Stimulated activated CD4-positive, alpha-beta T cell treated with anti-CD3 and anti-CD28 coated beads, Interleukin-4, amount 100 ng/mL, for 4 hours (primary cell): ENCODE data around the gene EXOC3.
"Not testable (repeated sequence)": the region's sequence is repeated elsewhere in the genome, so short reads cannot be mapped to it uniquely, and the experiment has no call there.

Source experiments
- DNase-seq, 2 experiments: peaks; one replicate each; pipeline ENCODE4 v3.0.0-alpha.2; 2020

The EXOC3 gene

DNA sequence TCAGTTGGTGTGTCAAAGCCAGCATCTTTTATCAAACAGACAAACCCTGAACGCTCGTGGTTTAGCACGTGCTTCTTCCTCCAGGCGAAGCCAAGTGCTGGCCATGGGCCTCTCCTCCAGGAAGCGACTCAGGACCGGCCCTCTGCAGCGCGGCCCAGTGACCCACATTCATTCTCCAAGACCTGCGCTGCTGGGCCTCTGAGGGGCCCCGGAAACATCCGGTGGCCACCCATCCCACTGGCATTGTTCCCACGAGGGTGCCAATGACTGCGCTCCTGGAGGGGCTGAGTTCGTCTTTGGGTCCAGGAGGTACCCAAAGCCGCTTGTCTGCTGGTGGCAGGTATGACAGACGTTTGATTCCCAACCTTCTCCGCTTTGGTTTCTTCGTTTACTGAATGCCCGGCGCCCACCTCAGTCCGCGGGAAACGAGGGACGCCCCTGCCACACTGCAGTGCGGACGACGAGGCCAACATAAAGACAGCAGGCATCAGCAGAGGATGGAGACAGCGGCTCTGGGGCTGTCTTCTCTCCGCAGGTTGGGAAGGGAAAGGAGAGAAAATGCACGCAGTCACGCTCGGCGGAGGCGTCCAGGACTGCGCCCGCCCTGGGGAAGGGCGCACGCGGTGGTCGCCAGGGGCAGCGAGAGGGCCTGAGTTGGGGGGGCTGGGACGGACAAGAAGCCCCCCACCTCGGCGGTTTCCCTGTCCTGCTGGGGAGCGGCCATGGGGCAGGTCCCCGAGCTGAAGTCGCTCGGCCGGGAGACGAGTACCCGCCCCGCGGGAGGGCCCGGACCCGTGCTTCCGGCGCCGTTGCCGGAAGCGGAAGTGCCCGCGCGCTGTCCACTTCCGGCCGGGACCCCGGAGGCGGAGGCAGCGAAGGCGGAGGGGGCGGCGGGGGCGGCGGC lies at the start of gene EXOC3:
EXOC3 (plus strand) TSS at position 842 of the 904 bp plus-strand sequence. CDS start 3,030 bp downstream, outside the sequence.
- peak; percentile 71 to 80 for DNase-seq

GRCh38 chr5:393846-394275 lies 49.1 kb upstream of the EXOC3 start:
- no peak for DNase-seq

DNA sequence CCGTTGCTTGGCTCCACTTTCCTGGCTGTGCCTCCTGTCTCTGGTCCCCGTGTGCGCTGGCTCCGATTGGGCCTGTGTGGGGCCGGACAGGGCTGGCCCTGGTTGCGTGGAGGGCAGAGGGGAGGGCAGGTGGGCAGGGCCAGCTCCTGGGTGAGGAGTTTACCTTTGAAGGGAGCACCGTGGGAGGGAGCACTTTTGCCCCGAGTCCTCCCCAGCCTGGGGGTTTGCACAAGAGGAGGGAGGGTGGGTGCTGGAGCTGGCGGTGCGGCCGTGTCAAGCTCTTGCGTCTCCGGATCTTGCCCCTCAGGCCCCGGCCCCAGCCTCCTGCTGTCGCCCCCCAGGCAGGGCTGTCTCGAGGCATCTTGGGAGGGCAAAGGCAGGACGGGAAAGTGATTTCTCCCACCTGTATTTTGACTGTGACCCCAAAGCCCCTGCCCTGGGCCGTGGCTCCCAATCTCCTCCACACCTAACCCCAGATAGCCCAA lies 48.3 kb upstream of the EXOC3 start:
- no peak for DNase-seq

- no peak for DNase-seq
Measured at GRCh38 chr5:395156-395920, 47.6 kb upstream of the EXOC3 start.

GRCh38 chr5:395921-396530 lies 47.0 kb upstream of the EXOC3 start:
- no peak for DNase-seq

- no peak for DNase-seq
Measured at GRCh38 chr5:396531-396961, 46.4 kb upstream of the EXOC3 start.

- DNase-seq = not testable (repeated sequence)
Measured at GRCh38 chr5:398141-398474, 44.9 kb upstream of the EXOC3 start.

DNA sequence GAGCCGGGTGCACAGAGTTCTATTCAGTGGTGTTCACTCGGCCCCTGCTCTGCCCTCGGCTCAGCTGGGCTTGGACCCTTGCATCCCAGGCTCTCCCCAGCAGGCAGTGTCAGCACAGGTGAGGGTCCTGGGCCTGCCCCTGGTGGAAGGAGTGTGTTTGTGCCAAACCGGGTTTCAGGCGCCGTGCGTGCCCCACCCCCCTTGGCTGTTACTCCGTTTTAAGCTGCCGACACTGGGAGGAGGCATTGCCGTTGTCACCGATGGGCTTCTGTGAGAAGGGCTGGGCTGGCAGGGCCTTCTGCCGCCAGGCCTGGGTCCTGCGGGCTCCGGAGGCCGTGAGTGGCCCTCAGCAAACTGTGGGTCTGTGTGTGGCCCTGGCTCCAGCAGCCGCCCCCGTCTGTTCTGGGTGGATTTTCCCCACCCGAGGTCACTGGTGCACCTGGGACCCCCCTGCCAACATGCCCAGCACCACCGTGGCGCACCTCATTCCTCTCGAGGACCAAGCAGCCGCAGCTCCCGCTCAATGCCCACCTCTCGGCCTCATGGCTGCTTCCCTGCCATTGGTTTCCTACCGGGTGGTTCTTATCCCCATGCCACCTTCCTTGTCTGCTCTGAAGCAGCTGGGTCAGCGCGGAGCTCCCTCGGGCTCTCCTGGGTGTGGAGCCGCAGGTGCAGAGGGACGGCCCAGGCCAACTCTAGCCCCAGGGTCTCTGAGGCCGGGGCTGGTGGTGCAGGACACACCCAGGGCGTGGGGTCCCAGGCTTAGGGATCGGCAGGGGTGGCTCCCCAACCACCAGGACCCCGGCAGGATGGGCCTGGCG lies 44.3 kb upstream of the EXOC3 start:
- no peak for DNase-seq

DNA sequence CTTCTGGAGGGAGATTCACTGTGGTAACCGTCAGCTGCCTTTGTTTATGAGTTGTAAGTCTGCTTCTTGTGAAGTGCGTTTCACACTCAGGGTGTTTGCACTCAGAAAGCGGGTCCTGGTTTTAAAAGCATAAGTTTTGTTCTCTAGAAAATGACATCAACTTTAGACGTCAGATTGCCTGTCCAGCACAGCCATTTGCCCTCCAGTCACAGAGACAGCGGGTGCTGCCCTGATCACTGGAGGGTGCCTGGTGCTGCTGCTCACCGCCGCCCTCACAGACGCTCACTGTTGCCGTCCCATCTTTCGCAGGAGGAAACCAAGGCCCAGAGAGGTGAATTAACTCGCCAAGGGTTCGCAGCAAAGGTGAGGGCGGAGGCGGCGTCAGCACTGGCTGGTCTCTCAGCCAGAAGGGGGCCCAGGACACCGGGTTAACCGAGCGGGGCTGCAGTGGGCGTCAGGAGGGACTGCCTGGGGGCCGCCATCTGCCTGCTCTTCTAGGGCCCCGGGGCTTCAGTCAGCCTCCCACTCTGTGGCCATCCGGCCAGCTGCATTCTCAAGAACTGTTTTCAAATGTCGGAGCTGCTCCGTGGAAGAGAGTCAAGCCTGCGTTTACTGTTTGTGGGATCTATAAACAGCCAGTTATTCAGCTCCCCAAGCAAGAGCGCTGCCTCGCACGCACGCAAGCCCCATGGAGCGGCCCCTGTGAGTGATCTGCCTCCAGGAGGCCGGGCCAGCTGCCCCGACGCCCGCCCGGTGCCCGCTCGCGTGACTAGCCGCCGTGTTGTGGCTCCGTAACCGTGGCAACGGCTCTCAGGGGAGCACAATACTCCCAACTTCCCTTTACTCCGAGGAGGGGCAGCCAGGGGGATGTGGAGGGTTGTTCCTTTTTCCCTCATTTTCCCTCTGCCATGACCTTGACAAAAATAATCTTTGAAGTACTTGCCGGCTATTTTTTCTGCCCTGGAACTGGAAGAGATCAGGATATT lies 43.4 kb upstream of the EXOC3 start:
- DNase-seq = peak; percentile 24 to 56

DNA sequence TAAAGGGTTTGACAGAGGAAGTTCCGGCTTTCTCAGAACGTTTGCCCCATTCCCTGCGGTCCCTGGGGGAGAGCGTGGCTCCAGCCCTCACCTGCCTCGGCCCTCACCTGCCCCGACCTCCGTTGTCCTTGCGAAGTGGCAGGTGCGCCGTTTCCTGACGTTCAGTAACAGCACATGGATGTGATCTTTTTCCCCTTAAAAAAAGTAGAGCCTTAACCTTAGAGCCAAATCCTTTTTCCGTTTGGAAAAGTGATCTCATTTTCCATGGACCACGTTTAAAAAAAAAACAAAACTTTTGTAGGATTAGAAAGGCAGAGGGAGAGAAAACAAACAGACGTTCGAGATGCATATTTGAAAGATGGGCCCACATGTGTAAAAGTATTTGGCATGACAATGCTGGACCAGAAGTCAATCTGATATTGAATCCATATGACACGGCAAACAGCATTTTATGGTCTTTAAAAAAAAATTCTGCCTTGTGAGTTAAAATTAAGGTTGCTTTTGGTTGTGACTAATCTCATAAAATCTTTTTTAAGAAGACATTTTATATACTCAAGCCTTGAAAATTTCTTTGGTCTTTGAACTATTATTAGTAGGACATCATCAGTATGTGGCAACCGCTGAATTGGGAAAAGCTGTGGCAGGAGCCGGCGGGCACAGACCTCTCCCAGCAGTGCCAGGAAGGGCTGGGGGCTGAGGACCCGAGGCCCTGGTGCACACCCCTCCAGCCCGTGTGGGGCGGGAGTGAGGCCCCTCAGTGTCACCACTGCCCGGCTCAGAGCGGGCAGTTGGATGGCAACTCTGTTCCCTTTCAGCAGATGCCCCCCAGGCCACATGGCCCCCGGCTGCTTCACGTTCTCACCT lies 42.5 kb upstream of the EXOC3 start:
- DNase-seq = no peak

DNA sequence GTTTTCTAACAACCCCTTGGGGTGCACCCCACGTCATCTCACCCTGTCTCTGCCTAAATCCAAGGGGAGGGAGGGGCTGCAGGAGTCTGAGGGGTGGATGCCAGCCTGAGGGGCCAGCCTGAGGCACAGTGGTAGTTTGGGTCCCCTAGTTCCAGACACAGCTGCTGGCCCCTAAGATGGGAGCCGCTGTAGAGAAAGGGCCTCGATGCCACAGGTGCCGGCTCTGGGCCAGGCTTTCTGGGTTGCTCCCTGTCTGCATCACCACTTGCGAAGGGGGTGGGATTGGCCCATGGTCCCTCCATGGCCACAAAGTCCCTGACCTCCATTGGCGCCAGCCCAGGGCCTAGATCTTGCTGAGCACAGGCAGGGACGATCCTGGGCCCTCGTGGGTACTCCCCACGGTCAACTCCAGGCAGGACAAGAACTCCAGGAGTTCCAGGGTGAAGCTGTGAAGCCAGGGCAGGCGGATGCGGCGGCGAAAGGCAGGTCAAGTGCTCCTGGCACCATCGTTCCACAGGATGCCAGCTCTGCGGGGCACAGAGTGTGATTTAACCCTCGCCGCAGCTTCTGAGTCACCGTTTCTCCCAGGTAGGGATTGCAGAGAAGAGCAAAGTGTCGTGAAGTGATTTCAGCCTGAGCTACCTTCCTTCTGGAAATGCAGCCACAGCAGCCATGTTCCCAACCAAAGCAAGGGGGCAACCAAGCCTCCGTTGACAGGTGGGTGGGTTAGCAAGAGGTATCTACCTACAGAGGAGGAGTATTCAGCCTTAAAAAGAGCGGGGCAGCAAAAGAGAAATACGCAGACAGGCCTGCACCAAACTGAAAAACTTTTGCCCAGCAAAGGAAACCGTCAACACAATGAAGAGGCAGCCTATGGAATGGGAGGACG lies 41.6 kb upstream of the EXOC3 start:
- no peak for DNase-seq

GRCh38 chr5:402219-402614 lies 40.8 kb upstream of the EXOC3 start:
- DNase-seq = not testable (repeated sequence)

DNA sequence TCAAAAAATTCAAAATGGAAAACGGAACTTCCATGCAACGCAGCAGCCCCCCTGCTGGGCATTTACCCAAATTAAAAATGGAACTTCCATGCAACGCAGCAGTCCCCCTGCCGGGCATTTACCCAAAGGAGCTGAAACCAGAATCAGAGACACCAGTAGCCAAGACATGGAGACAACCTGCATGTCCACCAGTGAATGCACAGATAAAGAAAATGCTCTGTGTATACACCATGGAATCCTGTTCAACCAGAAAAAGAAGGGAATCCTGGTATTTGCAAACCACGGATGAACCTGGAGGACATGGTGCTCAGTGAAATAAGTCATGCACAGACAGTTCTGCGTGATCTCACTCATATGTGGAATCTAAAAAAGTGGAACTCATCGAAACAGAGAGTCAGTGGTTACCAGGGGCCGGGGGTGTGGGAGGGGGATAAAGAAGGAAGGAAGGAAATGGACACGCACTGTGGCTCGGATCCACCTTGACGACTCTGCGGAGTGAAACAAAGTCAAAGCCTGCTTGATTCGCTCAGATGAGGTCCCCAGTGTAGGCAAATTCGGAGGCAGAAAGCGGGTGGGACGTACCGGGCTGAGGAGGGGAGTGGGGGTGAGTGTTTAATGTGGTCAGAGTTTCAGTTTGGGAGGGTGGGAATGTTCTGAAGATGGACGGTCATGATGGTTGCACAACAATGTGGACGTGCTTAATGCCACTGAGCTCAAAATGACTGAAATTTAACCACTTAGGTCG lies 40.2 kb upstream of the EXOC3 start:
- DNase-seq = no peak

GRCh38 chr5:403995-404394 lies 39.0 kb upstream of the EXOC3 start:
- no peak for DNase-seq

DNA sequence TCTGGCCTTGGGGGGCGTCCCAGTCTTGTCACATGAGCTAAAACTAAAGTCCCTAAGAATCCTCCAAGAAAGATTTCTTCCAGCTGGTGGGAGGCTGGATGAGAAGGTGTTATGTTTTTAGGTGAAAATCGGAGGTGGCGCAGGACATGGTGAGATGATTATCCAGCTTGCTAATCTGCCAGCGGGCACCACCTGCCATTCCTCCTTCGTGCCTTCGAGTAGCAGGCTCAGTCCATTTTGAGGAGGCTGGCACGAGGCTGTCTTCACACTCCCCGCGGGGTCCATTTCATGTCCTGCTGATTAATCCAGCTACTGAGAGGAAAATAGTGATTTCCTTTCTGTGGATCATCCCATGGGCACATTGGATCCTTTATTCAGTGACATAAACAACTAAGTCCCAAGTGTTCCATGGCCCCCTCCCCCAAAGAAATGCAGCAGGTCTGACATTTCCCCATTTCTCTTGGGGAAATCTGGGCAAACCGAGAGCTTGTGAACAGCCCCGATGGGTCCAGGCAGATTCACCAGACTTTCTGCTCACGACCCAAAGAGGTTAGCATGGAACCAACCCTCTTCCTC lies 38.2 kb upstream of the EXOC3 start:
- DNase-seq = no peak

GRCh38 chr5:405421-405820 lies 37.6 kb upstream of the EXOC3 start:
- DNase-seq = no peak

DNA sequence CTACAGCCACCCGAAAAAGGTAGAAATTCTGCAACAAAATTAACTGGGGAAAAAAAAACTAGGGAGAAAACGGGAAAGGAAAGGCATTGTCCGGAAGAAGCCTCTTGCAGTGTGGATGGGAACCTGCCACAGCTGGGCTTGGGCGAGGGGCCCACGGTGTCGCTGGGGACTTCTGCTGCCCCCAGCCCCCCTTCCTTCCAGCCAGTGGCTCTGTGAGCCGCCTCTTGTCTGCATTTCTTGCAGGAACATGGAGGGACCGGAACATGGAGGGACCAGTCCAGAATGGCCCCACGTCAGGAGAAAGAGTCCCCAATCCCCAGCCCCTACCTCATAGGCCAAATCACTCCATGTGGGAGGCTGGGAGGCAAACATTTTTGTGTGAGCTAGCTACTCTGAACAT lies 36.9 kb upstream of the EXOC3 start:
- DNase-seq = no peak

DNA sequence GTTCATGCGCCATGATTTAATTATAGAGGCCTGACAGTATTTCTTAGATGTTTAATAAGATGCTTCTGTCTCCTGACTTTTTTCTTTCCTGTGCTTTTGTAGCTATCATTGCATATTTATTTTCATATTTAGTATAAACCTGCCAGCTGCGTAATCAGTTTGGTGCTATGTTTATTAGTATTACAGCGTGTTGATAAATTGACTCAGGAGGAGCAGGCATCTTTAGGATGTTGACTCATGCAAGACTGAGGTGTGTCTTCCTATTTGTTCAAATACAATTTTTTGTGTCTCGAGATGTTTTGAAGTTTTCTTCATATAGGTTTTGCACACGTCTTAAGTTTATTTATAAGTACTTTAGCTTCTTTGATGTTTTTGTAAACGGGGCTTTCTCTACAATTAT lies 35.9 kb upstream of the EXOC3 start:
- no peak for DNase-seq
